HepG2 (cell line): ENCODE measurements around the gene ZNF324B. TPM values are rescaled to one million over a fixed set of nuclear protein-coding genes. Genes with fewer than 3 reads are reported as not detected.

ENCODE experiments used
- AKAP8 ChIP-seq: sonication (generic); formaldehyde crosslinking; IDR thresholded peaks from 2 replicates; pipeline ENCODE4 v1.5.1; 2020; ENCODE audit warnings: mild to moderate bottlenecking, missing genetic modification reagents
- TARDBP ChIP-seq: sonication (generic); formaldehyde crosslinking; IDR thresholded peaks from 2 replicates; pipeline ENCODE4 v1.8.0; 2022; ENCODE audit warnings: mild to moderate bottlenecking, missing genetic modification reagents
- ZNF235 ChIP-seq: sonication (generic); formaldehyde crosslinking; IDR thresholded peaks from 2 replicates; pipeline ENCODE4 v1.8.1; 2023; ENCODE audit warnings: mild to moderate bottlenecking, missing genetic modification reagents, borderline replicate concordance
- polyA plus RNA-seq, 8 experiments: library from polyadenylated mRNA; depleted of rRNA in 3 of 8; stranded (reverse) in 7 of 8; unstranded in 1 of 8; fragments of >200 nt; fragmentation: Illumina TruSeq in 4 of 8; extraction: Trizol in 4 of 8; gene quantifications; 2 replicates each; pipeline versions ENCODE4 v1.2.1 to v1.2.3, GENCODE V29; 2011 to 2016; ENCODE audit warnings: low read depth in 4 of 8, missing spikeins in 1 of 8, mixed read lengths in 1 of 8; ENCODE audit not compliant: insufficient read depth in 1 of 8
- total RNA-seq, 5 experiments: library from RNA; depleted of rRNA; stranded (reverse); fragments of >200 nt; fragmentation: Illumina TruSeq; extraction: Trizol; gene quantifications; 2 replicates each; pipeline ENCODE4 v1.2.3, GENCODE V29; 2016; ENCODE audit warnings: low read depth in 1 of 5
- TF ChIP-seq, protein P1 (sequence below): sonication (generic); formaldehyde crosslinking; IDR thresholded peaks from 2 replicates; pipeline ENCODE4 v1.5.1; 2020; ENCODE audit warnings: mild to moderate bottlenecking, missing genetic modification reagents, moderate library complexity
- TF ChIP-seq, protein P2 (sequence below): sonication (generic); formaldehyde crosslinking; IDR thresholded peaks from 2 replicates; pipeline ENCODE4 v1.4.0; 2020; ENCODE audit warnings: missing genetic modification reagents, borderline replicate concordance
- TF ChIP-seq, protein P3 (sequence below): sonication (generic); formaldehyde crosslinking; IDR thresholded peaks from 2 replicates; pipeline ENCODE4 v1.8.0; 2022; ENCODE audit warnings: missing genetic modification reagents, low read depth, mild to moderate bottlenecking, borderline replicate concordance
- TF ChIP-seq, protein P4 (sequence below): IDR thresholded peaks from 2 replicates; pipeline ENCODE4 v1.6.1; 2016; ENCODE audit warnings: missing compliant biosample characterization, missing genetic modification reagents, borderline replicate concordance

Gene ZNF324B
- total and polyA plus RNA-seq, 2 of the 13 experiments (the other 11 are each of a cell fraction or from before 2014, with no cell fraction given), result 0.53 to 3.0 TPM

DNA sequence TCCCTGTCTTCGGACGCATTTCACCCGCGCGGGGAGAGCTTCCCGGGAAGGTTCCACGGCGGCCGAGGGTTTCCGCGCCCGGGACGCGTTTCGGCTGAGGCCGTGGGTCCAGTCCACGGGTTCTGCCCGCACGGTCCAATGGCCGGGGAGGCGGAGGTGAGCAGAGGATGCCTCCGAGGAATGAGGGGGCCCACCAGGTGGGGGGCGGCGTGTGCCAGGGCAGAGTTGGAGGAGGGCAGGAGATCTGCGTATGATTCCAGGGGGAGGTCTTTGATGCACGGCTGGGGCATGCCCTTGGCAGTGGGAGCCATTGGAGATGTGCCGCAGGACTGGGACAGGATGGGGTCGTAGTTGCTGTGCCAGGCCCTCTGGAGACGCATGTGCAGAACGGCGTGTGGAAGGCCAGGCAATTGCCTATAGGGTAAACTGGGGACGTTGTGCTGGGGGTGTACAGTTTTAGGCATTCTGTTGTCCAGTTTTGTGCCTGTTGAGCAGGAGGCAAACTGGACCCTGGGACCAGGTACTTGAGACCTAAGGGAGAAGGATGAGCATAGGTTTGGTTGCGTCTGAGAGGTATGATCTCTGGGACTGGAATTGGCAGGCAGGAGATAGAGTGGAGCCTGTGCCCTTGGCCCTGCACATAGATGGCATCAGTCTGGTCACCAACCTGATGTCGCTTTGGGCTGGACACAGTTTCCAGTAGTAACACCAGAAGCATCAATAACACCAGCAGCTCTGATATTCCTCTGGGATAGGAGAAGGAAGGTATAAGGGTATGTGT is 42.2 kb upstream of the ZNF324B start (continued):
- TF ChIP-seq, protein P1, sequence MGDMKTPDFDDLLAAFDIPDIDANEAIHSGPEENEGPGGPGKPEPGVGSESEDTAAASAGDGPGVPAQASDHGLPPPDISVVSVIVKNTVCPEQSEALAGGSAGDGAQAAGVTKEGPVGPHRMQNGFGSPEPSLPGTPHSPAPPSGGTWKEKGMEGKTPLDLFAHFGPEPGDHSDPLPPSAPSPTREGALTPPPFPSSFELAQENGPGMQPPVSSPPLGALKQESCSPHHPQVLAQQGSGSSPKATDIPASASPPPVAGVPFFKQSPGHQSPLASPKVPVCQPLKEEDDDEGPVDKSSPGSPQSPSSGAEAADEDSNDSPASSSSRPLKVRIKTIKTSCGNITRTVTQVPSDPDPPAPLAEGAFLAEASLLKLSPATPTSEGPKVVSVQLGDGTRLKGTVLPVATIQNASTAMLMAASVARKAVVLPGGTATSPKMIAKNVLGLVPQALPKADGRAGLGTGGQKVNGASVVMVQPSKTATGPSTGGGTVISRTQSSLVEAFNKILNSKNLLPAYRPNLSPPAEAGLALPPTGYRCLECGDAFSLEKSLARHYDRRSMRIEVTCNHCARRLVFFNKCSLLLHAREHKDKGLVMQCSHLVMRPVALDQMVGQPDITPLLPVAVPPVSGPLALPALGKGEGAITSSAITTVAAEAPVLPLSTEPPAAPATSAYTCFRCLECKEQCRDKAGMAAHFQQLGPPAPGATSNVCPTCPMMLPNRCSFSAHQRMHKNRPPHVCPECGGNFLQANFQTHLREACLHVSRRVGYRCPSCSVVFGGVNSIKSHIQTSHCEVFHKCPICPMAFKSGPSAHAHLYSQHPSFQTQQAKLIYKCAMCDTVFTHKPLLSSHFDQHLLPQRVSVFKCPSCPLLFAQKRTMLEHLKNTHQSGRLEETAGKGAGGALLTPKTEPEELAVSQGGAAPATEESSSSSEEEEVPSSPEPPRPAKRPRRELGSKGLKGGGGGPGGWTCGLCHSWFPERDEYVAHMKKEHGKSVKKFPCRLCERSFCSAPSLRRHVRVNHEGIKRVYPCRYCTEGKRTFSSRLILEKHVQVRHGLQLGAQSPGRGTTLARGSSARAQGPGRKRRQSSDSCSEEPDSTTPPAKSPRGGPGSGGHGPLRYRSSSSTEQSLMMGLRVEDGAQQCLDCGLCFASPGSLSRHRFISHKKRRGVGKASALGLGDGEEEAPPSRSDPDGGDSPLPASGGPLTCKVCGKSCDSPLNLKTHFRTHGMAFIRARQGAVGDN (CRISPR knock-in tag), result peak; percentile 51
- TF ChIP-seq AKAP8 (CRISPR knock-in tag) (0 out of 2 replicates have a peak, but pooled peaks have one; percentile 21), ZNF235 (CRISPR knock-in tag) (0 out of 2 replicates have a peak, but pooled peaks have one; percentile 55), TARDBP (CRISPR knock-in tag) (no peak)
- TF ChIP-seq, protein P2, sequence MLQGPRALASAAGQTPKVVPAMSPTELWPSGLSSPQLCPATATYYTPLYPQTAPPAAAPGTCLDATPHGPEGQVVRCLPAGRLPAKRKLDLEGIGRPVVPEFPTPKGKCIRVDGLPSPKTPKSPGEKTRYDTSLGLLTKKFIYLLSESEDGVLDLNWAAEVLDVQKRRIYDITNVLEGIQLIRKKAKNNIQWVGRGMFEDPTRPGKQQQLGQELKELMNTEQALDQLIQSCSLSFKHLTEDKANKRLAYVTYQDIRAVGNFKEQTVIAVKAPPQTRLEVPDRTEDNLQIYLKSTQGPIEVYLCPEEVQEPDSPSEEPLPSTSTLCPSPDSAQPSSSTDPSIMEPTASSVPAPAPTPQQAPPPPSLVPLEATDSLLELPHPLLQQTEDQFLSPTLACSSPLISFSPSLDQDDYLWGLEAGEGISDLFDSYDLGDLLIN, result no peak
- TF ChIP-seq, protein P3, sequence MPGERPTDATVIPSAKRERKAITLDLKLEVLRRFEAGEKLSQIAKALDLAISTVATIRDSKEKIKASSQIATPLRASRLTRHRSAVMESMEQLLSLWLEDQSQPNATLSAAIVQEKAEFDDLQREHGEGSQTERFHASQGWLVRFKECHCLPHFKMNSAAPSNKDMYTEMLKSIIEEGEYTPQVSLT (CRISPR knock-in tag), result no peak
- TF ChIP-seq, protein P4, sequence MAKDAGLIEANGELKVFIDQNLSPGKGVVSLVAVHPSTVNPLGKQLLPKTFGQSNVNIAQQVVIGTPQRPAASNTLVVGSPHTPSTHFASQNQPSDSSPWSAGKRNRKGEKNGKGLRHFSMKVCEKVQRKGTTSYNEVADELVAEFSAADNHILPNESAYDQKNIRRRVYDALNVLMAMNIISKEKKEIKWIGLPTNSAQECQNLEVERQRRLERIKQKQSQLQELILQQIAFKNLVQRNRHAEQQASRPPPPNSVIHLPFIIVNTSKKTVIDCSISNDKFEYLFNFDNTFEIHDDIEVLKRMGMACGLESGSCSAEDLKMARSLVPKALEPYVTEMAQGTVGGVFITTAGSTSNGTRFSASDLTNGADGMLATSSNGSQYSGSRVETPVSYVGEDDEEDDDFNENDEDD (CRISPR knock-in tag), result peak; percentile 40; the same call in 1 of the 2 replicates
